Stimulated activated CD4-positive, alpha-beta T cell treated with anti-CD3 and anti-CD28 coated beads, Interleukin-2, amount 100 ng/mL, for 48 hours (primary cell): ENCODE measurements around the gene TRMT2B.
"Not testable (repeated sequence)": the region's sequence is repeated elsewhere in the genome, so short reads cannot be mapped to it uniquely, and the experiment has no call there.

Source experiments
- DNase-seq, 2 donors: peaks; one replicate each; pipeline ENCODE4 v3.0.0-alpha.2; 2020

Gene TRMT2B

GRCh38 chrX:100995469-100995868 lies 56.4 kb downstream of the TRMT2B start:
- peak; percentile 7 to 13 for DNase-seq

GRCh38 chrX:100994352-100995281 lies 57.3 kb downstream of the TRMT2B start:
- DNase-seq, result no peak

- no peak for DNase-seq
These were observed 61.8 kb downstream of the TRMT2B start for GRCh38 chrX:100990139-100990538.

- DNase-seq, result no peak
These were observed 67.1 kb downstream of the TRMT2B start for GRCh38 chrX:100984818-100985217.

- DNase-seq, result not testable (repeated sequence)
These were observed 70.4 kb downstream of the TRMT2B start for GRCh38 chrX:100981498-100981845.

- DNase-seq, result no peak
These were observed 71.1 kb downstream of the TRMT2B start for GRCh38 chrX:100980608-100981497.

GRCh38 chrX:100979881-100980607 lies 71.9 kb downstream of the TRMT2B start:
- DNase-seq, result no peak

- DNase-seq, result no peak
These were observed 75.7 kb downstream of the TRMT2B start for GRCh38 chrX:100976211-100976610.

- DNase-seq, result no peak
These were observed 76.7 kb downstream of the TRMT2B start for GRCh38 chrX:100975212-100975611.

- DNase-seq, result no peak
These were observed 78.5 kb downstream of the TRMT2B start for GRCh38 chrX:100973411-100973810.

- no peak for DNase-seq
These were observed 82.0 kb downstream of the TRMT2B start for GRCh38 chrX:100969936-100970335.

GRCh38 chrX:100969408-100969807 lies 82.5 kb downstream of the TRMT2B start, which contains the start of gene ARL13A:
TSS of gene ARL13A (plus strand) at chrX:100969708. CDS start at chrX:100973690, 3,982 bp downstream.
- DNase-seq, result no peak

- no peak for DNase-seq
These were observed 87.5 kb downstream of the TRMT2B start for GRCh38 chrX:100964362-100964761.

- no peak for DNase-seq
These were observed 89.1 kb downstream of the TRMT2B start for GRCh38 chrX:100962811-100963210.
